OCI-LY3 (cell line): ENCODE data around the gene GPBP1.

Experiments
- EZH2phosphoT487 ChIP-seq: fragments of 200-600 bp; shearing (Covaris generic); IDR thresholded peaks from 2 replicates; pipeline ENCODE4 v1.6.1; 2018; ENCODE audit warnings: antibody characterized with exemption, mixed run types, low read depth
- TF ChIP-seq, protein P1 (sequence below): fragments of 200-600, 300-600 bp; sonication (generic); IDR thresholded peaks from 2 replicates; pipeline ENCODE4 v1.5.1; 2014; ENCODE audit warnings: antibody characterized with exemption, low read length, low read depth

DNA sequence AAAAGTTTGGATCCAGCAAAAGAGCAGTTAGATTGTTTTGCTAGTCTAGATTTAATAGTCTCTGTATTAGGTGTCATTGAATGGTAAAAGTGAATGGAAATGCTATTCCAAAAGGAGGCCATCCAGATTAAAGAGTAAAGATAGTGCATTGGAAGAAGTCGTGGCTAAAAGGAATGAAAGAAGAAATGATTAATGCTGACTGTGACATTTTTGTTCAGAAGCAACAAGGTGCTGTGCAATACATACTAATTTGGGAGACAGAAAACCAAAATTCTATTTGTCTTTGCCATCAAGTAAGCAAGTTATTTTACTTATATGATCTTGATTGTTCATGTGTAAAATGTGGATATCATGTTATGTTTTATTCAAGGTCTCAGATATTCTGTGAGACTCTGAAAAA lies 85.1 kb downstream of the GPBP1 start:
- TF ChIP-seq, protein P1, sequence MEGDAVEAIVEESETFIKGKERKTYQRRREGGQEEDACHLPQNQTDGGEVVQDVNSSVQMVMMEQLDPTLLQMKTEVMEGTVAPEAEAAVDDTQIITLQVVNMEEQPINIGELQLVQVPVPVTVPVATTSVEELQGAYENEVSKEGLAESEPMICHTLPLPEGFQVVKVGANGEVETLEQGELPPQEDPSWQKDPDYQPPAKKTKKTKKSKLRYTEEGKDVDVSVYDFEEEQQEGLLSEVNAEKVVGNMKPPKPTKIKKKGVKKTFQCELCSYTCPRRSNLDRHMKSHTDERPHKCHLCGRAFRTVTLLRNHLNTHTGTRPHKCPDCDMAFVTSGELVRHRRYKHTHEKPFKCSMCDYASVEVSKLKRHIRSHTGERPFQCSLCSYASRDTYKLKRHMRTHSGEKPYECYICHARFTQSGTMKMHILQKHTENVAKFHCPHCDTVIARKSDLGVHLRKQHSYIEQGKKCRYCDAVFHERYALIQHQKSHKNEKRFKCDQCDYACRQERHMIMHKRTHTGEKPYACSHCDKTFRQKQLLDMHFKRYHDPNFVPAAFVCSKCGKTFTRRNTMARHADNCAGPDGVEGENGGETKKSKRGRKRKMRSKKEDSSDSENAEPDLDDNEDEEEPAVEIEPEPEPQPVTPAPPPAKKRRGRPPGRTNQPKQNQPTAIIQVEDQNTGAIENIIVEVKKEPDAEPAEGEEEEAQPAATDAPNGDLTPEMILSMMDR: no peak
- no peak for TF ChIP-seq EZH2phosphoT487
